ENCODE results near the gene NTN4.
A peak's percentile ranks its signal among the peaks of the same experiment; 100 is the strongest.
"Not testable (repeated sequence)": the region's sequence is repeated elsewhere in the genome, so short reads cannot be mapped to it uniquely, and the experiment has no call there.

NTN4 gene

GRCh38 chr12:95796225-95796981 lies 5.8 kb upstream of the NTN4 start:
- DNase-seq, result no peak

GRCh38 chr12:95790917-95791849 lies 619 bp upstream of the NTN4 start:
- peak; percentile 47 for DNase-seq

GRCh38 chr12:95789126-95790032 lies 1.2 kb downstream of the NTN4 start:
- peak; percentile 67 for DNase-seq

- peak; percentile 54 for DNase-seq
Measured at GRCh38 chr12:95788637-95789036, 1.9 kb downstream of the NTN4 start.

- DNase-seq, result peak; percentile 72
Measured at GRCh38 chr12:95787274-95787818, 3.2 kb downstream of the NTN4 start.

- DNase-seq, result no peak
Measured at GRCh38 chr12:95784915-95785314, 5.6 kb downstream of the NTN4 start.

- no peak for DNase-seq
Measured at GRCh38 chr12:95784286-95784685, 6.3 kb downstream of the NTN4 start.

- DNase-seq, result not testable (repeated sequence)
Measured at GRCh38 chr12:95775466-95775865, 15.1 kb downstream of the NTN4 start.

- DNase-seq, result no peak
Measured at GRCh38 chr12:95774311-95775045, 16.1 kb downstream of the NTN4 start.

GRCh38 chr12:95773320-95773719 lies 17.2 kb downstream of the NTN4 start:
- DNase-seq, result no peak

- no peak for DNase-seq
Measured at GRCh38 chr12:95767703-95768102, 22.9 kb downstream of the NTN4 start.

- no peak for DNase-seq
Measured at GRCh38 chr12:95766356-95767019, 24.1 kb downstream of the NTN4 start.

GRCh38 chr12:95764848-95765247 lies 25.7 kb downstream of the NTN4 start:
- DNase-seq, result no peak

- DNase-seq, result peak; percentile 94
Measured at GRCh38 chr12:95763809-95764253, 26.7 kb downstream of the NTN4 start.

GRCh38 chr12:95762123-95762785 lies 28.3 kb downstream of the NTN4 start:
- peak; percentile 94 for DNase-seq

GRCh38 chr12:95760371-95760770 lies 30.2 kb downstream of the NTN4 start:
- no peak for DNase-seq

- DNase-seq, result no peak
Measured at GRCh38 chr12:95759718-95760117, 30.8 kb downstream of the NTN4 start.

GRCh38 chr12:95759039-95759438 lies 31.5 kb downstream of the NTN4 start:
- no peak for DNase-seq

GRCh38 chr12:95756362-95756761 lies 34.2 kb downstream of the NTN4 start:
- no peak for DNase-seq

GRCh38 chr12:95755261-95755865 lies 35.2 kb downstream of the NTN4 start:
- DNase-seq, result no peak
